Measurements from ENCODE around the gene SLC66A1. TPM values are rescaled to one million over a fixed set of nuclear protein-coding genes. Genes with fewer than 3 reads are reported as not detected.

Gene SLC66A1
- total RNA-seq, 1 donor from 2014 or later, result 11.3 TPM

- DNase-seq (ENCODE audit: low spot score), result no peak
These were observed 6.2 kb upstream of the SLC66A1 start for GRCh38 chr1:19305880-19306279.

- no peak for DNase-seq (ENCODE audit: low spot score)
These were observed 5.2 kb upstream of the SLC66A1 start for GRCh38 chr1:19306941-19307340.

GRCh38 chr1:19307794-19308508, 4.2 kb upstream of the SLC66A1 start:
- DNase-seq (ENCODE audit: low spot score), result no peak

- no peak for DNase-seq (ENCODE audit: low spot score)
These were observed 3.6 kb upstream of the SLC66A1 start for GRCh38 chr1:19308509-19308907.

- no peak for DNase-seq (ENCODE audit: low spot score)
These were observed 2.9 kb upstream of the SLC66A1 start for GRCh38 chr1:19309123-19309813.

GRCh38 chr1:19310061-19310460, 2.1 kb upstream of the SLC66A1 start:
- no peak for DNase-seq (ENCODE audit: low spot score)

- DNase-seq (ENCODE audit: low spot score), result no peak
These were observed 1.2 kb upstream of the SLC66A1 start for GRCh38 chr1:19310720-19311502.

GRCh38 chr1:19311503-19311930, 609 bp upstream of the SLC66A1 start:
- no peak for DNase-seq (ENCODE audit: low spot score)

GRCh38 chr1:19312782-19313635, 883 bp downstream of the SLC66A1 start:
- DNase-seq (ENCODE audit: low spot score), result no peak

GRCh38 chr1:19313636-19313959, 1.5 kb downstream of the SLC66A1 start:
- DNase-seq (ENCODE audit: low spot score), result no peak

- DNase-seq (ENCODE audit: low spot score), result no peak
These were observed 2.1 kb downstream of the SLC66A1 start for GRCh38 chr1:19313961-19314882.

- DNase-seq (ENCODE audit: low spot score), result no peak
These were observed 3.5 kb downstream of the SLC66A1 start for GRCh38 chr1:19315378-19316198.

- DNase-seq (ENCODE audit: low spot score), result no peak
These were observed 5.2 kb downstream of the SLC66A1 start for GRCh38 chr1:19317126-19317910.

GRCh38 chr1:19319196-19319595, 7.1 kb downstream of the SLC66A1 start:
- DNase-seq (ENCODE audit: low spot score), result no peak

- no peak for DNase-seq (ENCODE audit: low spot score)
These were observed 8.9 kb downstream of the SLC66A1 start for GRCh38 chr1:19321071-19321470.

GRCh38 chr1:19322481-19322880, 10.4 kb downstream of the SLC66A1 start:
- DNase-seq (ENCODE audit: low spot score), result no peak

GRCh38 chr1:19323987-19324664, 12.0 kb downstream of the SLC66A1 start:
- no peak for DNase-seq (ENCODE audit: low spot score)

GRCh38 chr1:19324665-19324990, 12.5 kb downstream of the SLC66A1 start:
- no peak for DNase-seq (ENCODE audit: low spot score)
